ENCODE measurements around the gene WDR27. TPM values are rescaled to one million over a fixed set of nuclear protein-coding genes. Genes with fewer than 3 reads are reported as not detected.

The WDR27 gene
- total RNA-seq, 1 donor from 2014 or later = 41.5 TPM

- intact Hi-C loops (cut with DNase I) = no loop called here
- TF ChIP-seq CTCF (IDR thresholded peaks at IDR 0.05) (no peak), POLR2AphosphoS5 (IDR thresholded peaks at IDR 0.05; ENCODE audit: insufficient read depth in 1 of 2, low read depth in 1 of 2) (no peak), POLR2A (IDR thresholded peaks at IDR 0.05) (no peak)
- H3K27me3 ChIP-seq = no peaks in the 10 kb centered on the region
Measured at GRCh38 chr6:169456840-169457239, 245.0 kb downstream of the WDR27 start.

GRCh38 chr6:169455470-169455869 lies 246.4 kb downstream of the WDR27 start:
- TF ChIP-seq CTCF (IDR thresholded peaks at IDR 0.05) (no peak), POLR2AphosphoS5 (IDR thresholded peaks at IDR 0.05; ENCODE audit: insufficient read depth in 1 of 2, low read depth in 1 of 2) (no peak), POLR2A (IDR thresholded peaks at IDR 0.05) (no peak)
- Histone ChIP-seq H3K4me1 (peaks cover 13% of the 10 kb centered on the region), H3K27ac (peak overlapping the region; percentile 86), H3K4me3 (no peak overlapping the region), H3K27me3 (no peaks in the 10 kb centered on the region), H3K9me3 (no peaks in the 10 kb centered on the region), H3K36me3 (no peaks in the 10 kb centered on the region)
- DNase-seq (ENCODE audit: extremely low spot score in 2 of 2) = no peak
- intact Hi-C loops (cut with DNase I) = no loop called here

More at GRCh38 chr6:169456840-169457239, 245.0 kb downstream of the WDR27 start:
- Histone ChIP-seq H3K4me3 (no peak overlapping the region), H3K27ac (no peak overlapping the region), H3K36me3 (no peaks in the 10 kb centered on the region), H3K4me1 (no peaks in the 10 kb centered on the region), H3K9me3 (no peaks in the 10 kb centered on the region)
- DNase-seq (ENCODE audit: extremely low spot score in 2 of 2) = no peak

GRCh38 chr6:169454872-169455204 lies 247.0 kb downstream of the WDR27 start:
- Histone ChIP-seq H3K27ac (peak overlapping the region; percentile 86), H3K27me3 (no peaks in the 10 kb centered on the region), H3K9me3 (no peaks in the 10 kb centered on the region), H3K4me1 (peaks cover 19% of the 10 kb centered on the region), H3K36me3 (no peaks in the 10 kb centered on the region), H3K4me3 (no peak overlapping the region)
- no peak for DNase-seq (ENCODE audit: extremely low spot score in 2 of 2)
- intact Hi-C loops (cut with DNase I) = no loop called here
- TF ChIP-seq POLR2A (IDR thresholded peaks at IDR 0.05) (no peak), POLR2AphosphoS5 (IDR thresholded peaks at IDR 0.05; ENCODE audit: insufficient read depth in 1 of 2, low read depth in 1 of 2) (no peak), CTCF (IDR thresholded peaks at IDR 0.05) (no peak)

DNA sequence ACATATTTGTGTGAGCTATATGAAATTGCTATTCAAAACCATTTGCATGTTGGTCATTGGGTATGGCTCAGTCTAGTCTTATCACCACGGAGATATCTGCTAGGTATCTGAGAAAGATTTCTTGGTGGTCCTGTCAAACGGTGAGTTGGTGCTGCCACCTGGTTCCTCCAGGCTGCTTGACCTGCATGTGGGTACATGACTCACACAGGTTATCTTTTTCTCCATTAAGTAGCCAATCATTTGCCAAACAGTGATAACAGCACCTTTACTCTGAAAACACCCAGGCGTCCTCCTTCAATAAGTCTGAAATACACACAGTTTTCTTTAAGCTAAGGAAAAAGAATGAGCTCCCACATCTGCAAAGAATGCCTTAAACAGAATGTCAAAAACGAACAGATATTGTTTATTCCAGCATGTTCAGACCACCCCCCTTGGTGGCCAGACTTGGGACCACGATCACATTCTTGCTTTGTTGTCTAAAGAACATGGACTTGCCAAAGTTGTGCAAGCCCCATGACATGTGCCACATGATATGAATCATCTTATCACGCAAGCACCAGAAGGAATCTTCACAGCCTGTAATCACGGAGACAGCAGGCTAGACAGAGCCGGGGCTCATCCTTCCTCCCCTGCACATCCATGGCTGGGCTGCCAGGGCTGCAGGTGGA lies 247.5 kb downstream of the WDR27 start:
- no peak for TF ChIP-seq POLR2A (IDR thresholded peaks at IDR 0.05)
- peak; percentile 41 to 67 for TF ChIP-seq POLR2AphosphoS5 (IDR thresholded peaks at IDR 0.05; ENCODE audit: insufficient read depth in 1 of 2, low read depth in 1 of 2)
- TF ChIP-seq CTCF (IDR thresholded peaks at IDR 0.05) = no peak
- no peak overlapping the region for H3K4me3 ChIP-seq
- intact Hi-C loops (cut with DNase I) = no loop called here
- H3K4me1 ChIP-seq = peaks cover 19% of the 10 kb centered on the region
- no peaks in the 10 kb centered on the region for H3K27me3 ChIP-seq
- H3K36me3 ChIP-seq = no peaks in the 10 kb centered on the region
- peak overlapping the region; percentile 86 for H3K27ac ChIP-seq
- no peak for DNase-seq (ENCODE audit: extremely low spot score in 2 of 2)
- H3K9me3 ChIP-seq = no peaks in the 10 kb centered on the region

DNA sequence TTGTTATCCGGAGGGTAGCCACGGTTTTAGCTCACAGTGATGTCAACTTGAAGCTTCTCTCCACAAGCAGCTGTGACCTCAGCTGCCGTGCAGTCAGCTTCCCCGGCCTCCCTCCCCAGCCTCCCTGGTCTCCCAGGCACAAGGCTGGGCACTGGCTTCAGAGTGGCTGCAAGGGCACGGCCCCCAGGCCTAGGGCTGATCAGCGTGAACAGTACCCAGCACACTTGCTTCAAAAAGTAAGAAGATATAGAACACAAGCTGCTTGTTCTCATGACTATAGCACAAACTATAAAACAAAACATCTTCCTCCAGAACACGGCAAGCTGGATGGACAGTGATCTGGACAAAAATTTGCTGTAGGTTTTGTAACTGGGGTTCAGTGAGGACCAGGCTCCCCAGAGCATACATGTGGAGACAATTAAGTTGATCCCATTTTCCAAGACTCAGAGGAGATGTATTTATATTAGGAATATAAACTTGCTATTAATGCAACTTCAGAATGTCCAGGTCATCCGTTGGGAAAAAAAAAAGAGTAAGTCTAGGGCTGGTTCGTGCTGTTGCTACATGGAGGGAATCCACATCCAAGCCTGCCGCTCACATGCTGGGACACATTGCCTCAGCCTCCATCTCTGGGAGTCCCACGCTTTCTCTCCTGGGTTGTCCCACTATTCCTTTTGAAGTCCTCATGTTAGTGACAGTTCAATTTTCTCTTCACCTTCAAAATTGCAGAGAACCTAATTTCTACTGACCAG lies 248.8 kb downstream of the WDR27 start:
- no peaks in the 10 kb centered on the region for H3K27me3 ChIP-seq
- intact Hi-C loops (cut with DNase I) = no loop called here
- H3K27ac ChIP-seq = peak overlapping the region; percentile 86
- TF ChIP-seq POLR2AphosphoS5 (IDR thresholded peaks at IDR 0.05; ENCODE audit: insufficient read depth in 1 of 2, low read depth in 1 of 2) (no peak), POLR2A (IDR thresholded peaks at IDR 0.05) (no peak), CTCF (IDR thresholded peaks at IDR 0.05) (no peak)
- no peaks in the 10 kb centered on the region for H3K36me3 ChIP-seq
- H3K9me3 ChIP-seq = no peaks in the 10 kb centered on the region
- peaks cover 19% of the 10 kb centered on the region for H3K4me1 ChIP-seq
- DNase-seq (ENCODE audit: extremely low spot score in 2 of 2) = no peak
- peak overlapping the region; percentile 25 to 34 for H3K4me3 ChIP-seq
